GM18519 (cell line): ENCODE results near the gene DIAPH3.
A peak's percentile ranks its signal among the peaks of the same experiment; 100 is the strongest.

Experiments
- ATAC-seq: cut with Tn5 transposase; IDR thresholded peaks from one replicate; pipeline ENCODE4 v1.9.1; 2021; ENCODE audit warnings: mild to moderate bottlenecking, moderate library complexity; ENCODE audit not compliant: unreplicated experiment, low FRiP score

DIAPH3 gene

GRCh38 chr13:59806801-59807200 is 356.9 kb downstream of the DIAPH3 start:
- no peak for ATAC-seq

- ATAC-seq, result no peak
Measured at GRCh38 chr13:59801107-59801880, 362.4 kb downstream of the DIAPH3 start.

- no peak for ATAC-seq
Measured at GRCh38 chr13:59793107-59793506, 370.6 kb downstream of the DIAPH3 start.

GRCh38 chr13:59790626-59791025 is 373.1 kb downstream of the DIAPH3 start:
- no peak for ATAC-seq

- ATAC-seq, result no peak
Measured at GRCh38 chr13:59789558-59789957, 374.2 kb downstream of the DIAPH3 start.

GRCh38 chr13:59787679-59788078 is 376.0 kb downstream of the DIAPH3 start:
- no peak for ATAC-seq

GRCh38 chr13:59782696-59783095 is 381.0 kb downstream of the DIAPH3 start:
- no peak for ATAC-seq

GRCh38 chr13:59780058-59780457 is 383.7 kb downstream of the DIAPH3 start:
- ATAC-seq, result no peak

- no peak for ATAC-seq
Measured at GRCh38 chr13:59776924-59777690, 386.6 kb downstream of the DIAPH3 start.

GRCh38 chr13:59774491-59774971 is 389.2 kb downstream of the DIAPH3 start:
- ATAC-seq, result no peak

GRCh38 chr13:59771272-59771671 is 392.5 kb downstream of the DIAPH3 start:
- ATAC-seq, result no peak

- ATAC-seq, result no peak
Measured at GRCh38 chr13:59770451-59770850, 393.3 kb downstream of the DIAPH3 start.

- no peak for ATAC-seq
Measured at GRCh38 chr13:59766236-59766635, 397.5 kb downstream of the DIAPH3 start.

GRCh38 chr13:59755632-59756290 is 408.0 kb downstream of the DIAPH3 start:
- peak; percentile 40 for ATAC-seq

- ATAC-seq, result peak; percentile 48
Measured at GRCh38 chr13:59754411-59754810, 409.3 kb downstream of the DIAPH3 start.

GRCh38 chr13:59750860-59751259 is 412.9 kb downstream of the DIAPH3 start:
- no peak for ATAC-seq

GRCh38 chr13:59748046-59748445 is 415.7 kb downstream of the DIAPH3 start:
- no peak for ATAC-seq

- no peak for ATAC-seq
Measured at GRCh38 chr13:59747529-59747928, 416.2 kb downstream of the DIAPH3 start.

- no peak for ATAC-seq
Measured at GRCh38 chr13:59746291-59746962, 417.3 kb downstream of the DIAPH3 start.

- ATAC-seq, result no peak
Measured at GRCh38 chr13:59745392-59745788, 418.3 kb downstream of the DIAPH3 start.
